Activated CD4-positive, alpha-beta T cell treated with anti-CD3 and anti-CD28 coated beads, Interleukin-2, amount 10 ng/mL, durations not matched to agents 24 days and 14 days (primary cell): ENCODE measurements around the gene ZNF563. TPM values are rescaled to one million over a fixed set of nuclear protein-coding genes. Genes with fewer than 3 reads are reported as not detected.
"Not testable (repeated sequence)": the region's sequence is repeated elsewhere in the genome, so short reads cannot be mapped to it uniquely, and the experiment has no call there.

ENCODE experiments used
- DNase-seq: peaks from one replicate; pipeline ENCODE4 v3.0.0; 2022
- H3K27ac Mint-ChIP-seq: one replicate; pipeline ENCODE4 v1.8.0; 2022; ENCODE audit warnings: mild to moderate bottlenecking, mixed read lengths
- H3K27me3 Mint-ChIP-seq: one replicate; pipeline ENCODE4 v1.8.0; 2022; ENCODE audit warnings: mixed read lengths
- H3K36me3 Mint-ChIP-seq: one replicate; pipeline ENCODE4 v1.8.0; 2022; ENCODE audit warnings: low read depth, mild to moderate bottlenecking, mixed read lengths
- H3K4me1 Mint-ChIP-seq: one replicate; pipeline ENCODE4 v1.8.0; 2021; ENCODE audit warnings: mixed read lengths
- H3K4me3 Mint-ChIP-seq: one replicate; pipeline ENCODE4 v1.8.0; 2022; ENCODE audit warnings: mild to moderate bottlenecking, moderate library complexity, mixed read lengths
- H3K9me3 Mint-ChIP-seq: one replicate; pipeline ENCODE4 v1.8.0; 2021; ENCODE audit warnings: mixed read lengths
- intact Hi-C: fragments of 100-400 bp; cut with micrococcal nuclease; formaldehyde crosslinking; loops from one replicate; pipeline ENCODE4 v1.15.1; 2023
- total RNA-seq: library from RNA; stranded (reverse); gene quantifications from 2 replicates; pipeline ENCODE4 v1.2.3, GENCODE V29; 2022

ZNF563 gene
- total RNA-seq, 1 donor from 2014 or later, result 2.9 TPM

- peaks cover 13% of the 10 kb centered on the region for H3K36me3 Mint-ChIP-seq
- H3K27ac Mint-ChIP-seq, result peak overlapping the region; percentile 97
- H3K4me1 Mint-ChIP-seq, result peaks cover 32% of the 10 kb centered on the region
- H3K9me3 Mint-ChIP-seq, result peaks cover 8% of the 10 kb centered on the region
- H3K27me3 Mint-ChIP-seq, result no peaks in the 10 kb centered on the region
- peak overlapping the region; percentile 92 for H3K4me3 Mint-ChIP-seq
- DNase-seq, result peak; percentile 73
- intact Hi-C loops, result loop anchor here (1.0 kb wide), 1 partner anchor 42 kb away; no protein-coding TSS in a partner anchor
Measured at GRCh38 chr19:12331211-12331941, 2.1 kb downstream of the ZNF563 start.

DNA sequence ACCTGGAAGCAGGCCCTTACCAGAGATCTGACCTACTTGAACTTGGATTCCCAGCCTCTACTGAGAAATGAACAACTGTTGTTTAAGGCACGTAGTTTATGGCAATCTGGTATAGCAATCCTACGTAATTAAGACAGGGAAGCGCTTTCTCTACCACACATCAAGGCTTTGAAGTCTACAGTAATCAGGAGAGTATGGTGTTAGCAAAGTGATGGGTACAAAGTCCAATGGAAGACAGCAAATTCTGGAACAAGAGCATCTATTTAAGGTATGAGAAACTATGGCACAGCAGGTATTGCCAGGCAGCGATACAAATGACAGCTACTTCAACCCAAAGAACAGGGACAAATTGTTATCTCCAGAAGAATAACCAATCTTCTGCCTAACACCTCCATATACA lies 3.1 kb downstream of the ZNF563 start:
- peak overlapping the region; percentile 3 for H3K27ac Mint-ChIP-seq
- H3K4me1 Mint-ChIP-seq, result peaks cover 34% of the 10 kb centered on the region

GRCh38 chr19:12325690-12326089 lies 7.7 kb downstream of the ZNF563 start:
- no peak for DNase-seq
- H3K4me3 Mint-ChIP-seq, result no peak overlapping the region
- H3K27ac Mint-ChIP-seq, result no peak overlapping the region
- no peaks in the 10 kb centered on the region for H3K27me3 Mint-ChIP-seq
- peaks cover 49% of the 10 kb centered on the region for H3K36me3 Mint-ChIP-seq
- intact Hi-C loops, result no loop called here
- H3K4me1 Mint-ChIP-seq, result peaks cover 7% of the 10 kb centered on the region
- H3K9me3 Mint-ChIP-seq, result peaks cover 19% of the 10 kb centered on the region

More for the DNA sequence above, 3.1 kb downstream of the ZNF563 start:
- Mint-ChIP-seq H3K27me3 (no peaks in the 10 kb centered on the region), H3K36me3 (peaks cover 20% of the 10 kb centered on the region), H3K9me3 (peaks cover 13% of the 10 kb centered on the region), H3K4me3 (no peak overlapping the region)
- intact Hi-C loops, result no loop called here
- DNase-seq, result no peak

DNA sequence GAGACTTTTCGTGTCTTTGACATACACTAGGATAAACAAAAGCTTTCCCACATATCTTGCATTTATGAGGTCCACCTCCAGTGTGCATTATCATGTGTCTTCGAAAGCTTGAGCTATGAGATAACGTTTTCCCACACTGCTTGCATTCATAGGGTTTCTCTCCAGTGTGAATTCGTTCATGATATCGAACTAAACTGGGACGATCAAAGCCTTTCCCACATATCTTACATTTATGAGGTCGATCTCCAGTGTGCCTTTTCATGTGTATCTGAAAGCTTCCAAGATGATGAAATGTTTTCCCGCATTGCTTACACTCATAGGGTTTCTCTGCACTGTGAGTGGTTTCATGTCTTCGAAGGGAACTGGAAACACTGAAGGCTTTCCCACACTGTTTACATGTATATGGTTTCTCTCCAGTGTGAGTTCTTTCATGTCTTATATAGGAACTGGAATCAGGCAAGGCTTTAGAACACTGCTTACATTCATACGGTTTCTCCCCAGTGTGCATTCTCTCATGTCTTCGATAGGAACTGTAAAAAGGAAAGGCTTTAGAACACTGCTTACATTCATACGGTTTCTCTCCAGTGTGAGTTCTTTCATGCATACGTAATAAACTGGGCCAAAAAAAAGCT lies 14.5 kb downstream of the ZNF563 start:
- Mint-ChIP-seq H3K27ac (no peak overlapping the region), H3K9me3 (peaks cover 31% of the 10 kb centered on the region), H3K27me3 (no peaks in the 10 kb centered on the region), H3K4me1 (no peaks in the 10 kb centered on the region), H3K36me3 (peaks cover 58% of the 10 kb centered on the region), H3K4me3 (no peak overlapping the region)
- intact Hi-C loops, result no loop called here
- no peak for DNase-seq

GRCh38 chr19:12314553-12314952 lies 18.9 kb downstream of the ZNF563 start:
- H3K27ac Mint-ChIP-seq, result no peak overlapping the region
- intact Hi-C loops, result no loop called here
- H3K4me1 Mint-ChIP-seq, result no peaks in the 10 kb centered on the region
- peaks cover 25% of the 10 kb centered on the region for H3K9me3 Mint-ChIP-seq
- H3K4me3 Mint-ChIP-seq, result no peak overlapping the region
- DNase-seq, result no peak
- peaks cover 39% of the 10 kb centered on the region for H3K36me3 Mint-ChIP-seq
- H3K27me3 Mint-ChIP-seq, result no peaks in the 10 kb centered on the region

GRCh38 chr19:12308891-12309290 lies 24.5 kb downstream of the ZNF563 start:
- H3K36me3 Mint-ChIP-seq, H3K27ac Mint-ChIP-seq, H3K4me3 Mint-ChIP-seq, H3K4me1 Mint-ChIP-seq, DNase-seq, H3K27me3 Mint-ChIP-seq, intact Hi-C loops: not testable (repeated sequence)
- peaks cover 21% of the 10 kb centered on the region for H3K9me3 Mint-ChIP-seq

GRCh38 chr19:12295191-12295590 lies 38.2 kb downstream of the ZNF563 start:
- no peaks in the 10 kb centered on the region for H3K27me3 Mint-ChIP-seq
- peak overlapping the region; percentile 96 for H3K4me3 Mint-ChIP-seq
- intact Hi-C loops, result loop anchor here (2.0 kb wide), 2 partner anchors 106 to 146 kb away; partner anchors contain the start of genes ZNF443 and ZNF799
- peaks cover 23% of the 10 kb centered on the region for H3K4me1 Mint-ChIP-seq
- H3K36me3 Mint-ChIP-seq, result peaks cover 36% of the 10 kb centered on the region
- DNase-seq, result no peak
- H3K27ac Mint-ChIP-seq, result peak overlapping the region; percentile 97
- H3K9me3 Mint-ChIP-seq, result peaks cover 19% of the 10 kb centered on the region

- H3K9me3 Mint-ChIP-seq, result peaks cover 19% of the 10 kb centered on the region
- peak within 1 kb of the TSS; percentile 98 for H3K4me3 Mint-ChIP-seq
- intact Hi-C loops, result loop anchor here (1.0 to 5.0 kb wide), 4 partner anchors 39 to 258 kb away; partner anchors contain the start of genes ZNF443, ZNF563, ZNF564 and ZNF799
- no peaks in the 10 kb centered on the region for H3K27me3 Mint-ChIP-seq
- DNase-seq, result peak; percentile 99
- H3K27ac Mint-ChIP-seq, result peak within 1 kb of the TSS; percentile 98
- peaks cover 27% of the 10 kb centered on the region for H3K4me1 Mint-ChIP-seq
- peaks cover 40% of the 10 kb centered on the region for H3K36me3 Mint-ChIP-seq
Measured at GRCh38 chr19:12294249-12295158, 38.9 kb downstream of the ZNF563 start, which contains the start of gene ZNF44. Gene ZNF44, minus strand, starts transcription at chr19:12294883. Its CDS starts 189 bp downstream, at chr19:12294694.

DNA sequence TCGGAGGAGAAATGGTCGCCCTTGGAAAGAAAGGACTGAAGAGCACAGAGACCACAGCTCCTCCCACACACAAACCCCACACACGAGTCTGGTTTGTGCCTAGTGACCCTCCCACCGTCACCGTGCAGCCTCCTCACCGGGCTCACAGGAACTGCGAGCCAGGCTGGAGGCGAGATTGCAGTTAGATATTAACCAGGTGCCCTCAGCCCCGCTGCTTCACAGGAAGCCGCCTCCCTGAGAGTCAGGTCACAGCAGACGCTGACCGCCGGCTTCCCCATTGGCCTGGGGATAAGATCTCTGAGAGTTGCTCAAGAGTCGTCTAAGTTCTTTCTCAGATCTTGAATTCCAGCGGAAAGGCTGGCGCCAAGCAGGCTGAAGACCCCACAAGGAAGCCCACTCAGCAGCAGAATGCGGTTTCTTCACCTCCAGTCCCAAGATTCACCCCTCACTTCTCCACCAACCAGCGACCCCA lies 39.6 kb downstream of the ZNF563 start:
- DNase-seq, result peak; percentile 88
- H3K4me1 Mint-ChIP-seq, result peaks cover 34% of the 10 kb centered on the region
- no peaks in the 10 kb centered on the region for H3K27me3 Mint-ChIP-seq
- H3K4me3 Mint-ChIP-seq, result peak overlapping the region; percentile 98
- H3K36me3 Mint-ChIP-seq, result peaks cover 45% of the 10 kb centered on the region
- H3K27ac Mint-ChIP-seq, result peak overlapping the region; percentile 98
- intact Hi-C loops, result loop anchor here (1.0 to 5.0 kb wide), 4 partner anchors 39 to 258 kb away; partner anchors contain the start of genes ZNF443, ZNF563, ZNF564 and ZNF799
- H3K9me3 Mint-ChIP-seq, result peaks cover 19% of the 10 kb centered on the region

DNA sequence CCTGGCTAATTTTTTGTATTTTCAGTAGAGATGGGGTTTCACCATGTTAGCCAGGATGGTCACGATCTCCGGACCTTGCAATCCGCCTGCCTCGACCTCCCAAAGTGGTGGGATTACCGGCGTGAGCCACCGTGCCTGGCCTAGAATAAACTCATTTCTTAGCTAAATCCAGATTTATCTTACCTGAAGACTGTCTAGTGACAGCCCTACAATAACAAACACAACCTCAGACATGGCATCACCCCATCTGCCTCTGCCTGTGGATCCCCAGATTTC lies 43.7 kb downstream of the ZNF563 start:
- H3K36me3 Mint-ChIP-seq, result peaks cover 69% of the 10 kb centered on the region
- H3K27me3 Mint-ChIP-seq, result no peaks in the 10 kb centered on the region
- H3K4me1 Mint-ChIP-seq, result peaks cover 36% of the 10 kb centered on the region
- DNase-seq, result no peak
- peak overlapping the region; percentile 92 for H3K27ac Mint-ChIP-seq
- peak overlapping the region; percentile 78 for H3K4me3 Mint-ChIP-seq
- intact Hi-C loops, result loop anchor here (1.0 to 5.0 kb wide), 2 partner anchors 42 to 263 kb away; partner anchors contain the start of gene ZNF564
- H3K9me3 Mint-ChIP-seq, result peaks cover 14% of the 10 kb centered on the region

DNA sequence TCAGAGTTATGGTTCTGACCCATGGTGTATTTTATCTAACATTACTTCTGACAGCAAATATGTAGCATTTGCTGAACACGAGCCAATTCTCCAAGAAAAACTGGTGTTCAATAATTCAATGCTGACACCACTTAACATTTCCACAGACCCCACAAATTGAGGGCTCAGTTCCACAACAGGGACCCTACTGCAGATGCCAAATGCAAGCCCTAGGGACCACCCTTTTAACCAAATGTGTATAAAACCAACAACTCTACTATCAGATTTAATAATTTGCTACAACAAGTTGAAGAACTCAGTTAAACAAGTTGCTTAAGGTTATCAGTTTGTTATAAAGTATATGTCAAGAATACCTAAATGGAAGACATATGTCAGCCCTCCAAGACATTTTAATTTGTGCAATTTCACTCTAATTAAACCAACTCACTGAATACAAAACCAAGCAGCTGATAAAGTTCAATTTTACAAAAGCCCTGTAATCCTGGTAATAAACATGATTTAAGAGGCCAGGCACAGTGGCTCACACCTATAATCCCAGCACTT lies 45.4 kb downstream of the ZNF563 start:
- H3K36me3 Mint-ChIP-seq, result peaks cover 72% of the 10 kb centered on the region
- no peak overlapping the region for H3K27ac Mint-ChIP-seq
- no peaks in the 10 kb centered on the region for H3K27me3 Mint-ChIP-seq
- intact Hi-C loops, result no loop called here
- peaks cover 14% of the 10 kb centered on the region for H3K9me3 Mint-ChIP-seq
- DNase-seq, result no peak
- H3K4me3 Mint-ChIP-seq, result no peak overlapping the region
- peaks cover 26% of the 10 kb centered on the region for H3K4me1 Mint-ChIP-seq

DNA sequence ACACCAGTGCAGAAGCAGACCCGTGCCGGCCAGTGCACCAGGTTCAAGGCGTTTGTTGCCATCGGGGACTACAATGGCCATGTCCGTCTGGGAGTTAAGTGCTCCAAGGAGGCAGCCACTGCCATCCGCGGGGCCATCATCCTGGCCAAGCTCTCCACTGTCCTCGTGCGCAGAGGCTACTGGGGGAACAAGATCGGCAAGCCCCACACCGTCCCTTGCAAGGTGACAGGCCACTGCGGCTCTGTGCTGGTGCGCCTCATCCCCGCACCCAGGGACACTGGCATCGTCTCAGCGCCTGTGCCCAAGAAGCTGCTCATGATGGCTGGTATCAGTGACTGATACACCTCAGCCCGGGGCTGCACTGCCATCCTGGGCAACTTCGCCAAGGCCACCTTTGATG lies 48.8 kb downstream of the ZNF563 start:
- H3K36me3 Mint-ChIP-seq, result peaks cover 83% of the 10 kb centered on the region

DNA sequence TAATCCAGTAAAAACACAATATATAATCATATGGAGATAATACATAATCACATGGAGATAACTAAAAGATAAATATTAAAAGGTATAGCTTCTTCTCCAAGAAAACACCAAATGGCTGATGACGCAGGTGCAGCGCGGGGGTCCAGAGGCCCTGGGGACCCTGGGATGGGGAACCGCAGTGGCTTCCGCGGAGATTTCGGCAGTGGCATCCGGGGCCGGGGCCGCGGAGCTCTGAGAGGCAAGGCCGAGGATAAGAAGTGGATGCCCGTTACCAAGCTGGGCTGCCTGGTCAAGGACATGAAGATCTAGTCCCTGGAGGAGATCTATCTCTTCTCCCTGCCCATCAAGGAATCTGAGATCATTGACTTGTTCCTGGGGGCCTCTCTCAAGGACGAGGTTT lies 49.2 kb downstream of the ZNF563 start:
- Mint-ChIP-seq H3K4me3 (no peak overlapping the region), H3K36me3 (peaks cover 83% of the 10 kb centered on the region), H3K27me3 (no peaks in the 10 kb centered on the region), H3K4me1 (peaks cover 6% of the 10 kb centered on the region), H3K27ac (no peak overlapping the region), H3K9me3 (peaks cover 22% of the 10 kb centered on the region)
- DNase-seq, result no peak
- intact Hi-C loops, result no loop called here

More for the DNA sequence above, 48.8 kb downstream of the ZNF563 start:
- Mint-ChIP-seq H3K9me3 (peaks cover 18% of the 10 kb centered on the region), H3K27me3 (no peaks in the 10 kb centered on the region), H3K4me3 (no peak overlapping the region), H3K4me1 (peaks cover 10% of the 10 kb centered on the region), H3K27ac (no peak overlapping the region)
- no peak for DNase-seq
- intact Hi-C loops, result no loop called here
